Upper lobe of left lung (tissue), 6 donors: ENCODE results near the gene ZP4. TPM values are rescaled to one million over a fixed set of nuclear protein-coding genes. Genes with fewer than 3 reads are reported as not detected.

Experiments used
- ATAC-seq, 2 donors: fragments of 200-7000 bp; cut with Tn5 transposase; one replicate each; pipeline ENCODE4 v1.9.1; 2022; ENCODE audit warnings: mild to moderate bottlenecking in 2 of 2, moderate library complexity in 2 of 2; ENCODE audit not compliant: low FRiP score in 2 of 2
- DNase-seq, 2 donors: peaks; one replicate each; pipeline ENCODE4 v3.0.0-alpha.2; 2019 to 2020
- H3K27ac ChIP-seq, 4 donors: fragments of 200-600 bp; sonication (generic); one replicate each; pipeline ENCODE4 v1.5.1; 2016 to 2019
- H3K27me3 ChIP-seq, 4 donors: fragments of 200-600 bp; sonication (generic); one replicate each; pipeline ENCODE4 v1.5.1; 2017 to 2019
- H3K36me3 ChIP-seq, 4 donors: fragments of 200-600 bp; sonication (generic); one replicate each; pipeline ENCODE4 v1.5.1; 2016 to 2019
- H3K4me1 ChIP-seq, 4 donors: fragments of 200-600 bp; sonication (generic); one replicate each; pipeline ENCODE4 v1.5.1; 2018 to 2019
- H3K4me3 ChIP-seq, 4 donors: fragments of 200-600 bp; sonication (generic); one replicate each; pipeline ENCODE4 v1.5.1; 2017 to 2019; ENCODE audit warnings: mild to moderate bottlenecking in 2 of 4, moderate library complexity in 1 of 4
- H3K9me3 ChIP-seq, 4 donors: fragments of 200-600 bp; sonication (generic); one replicate each; pipeline ENCODE4 v1.5.1; 2018 to 2019
- EP300 ChIP-seq, 4 donors: sonication (generic); formaldehyde crosslinking; IDR thresholded peaks; one replicate each; pipeline ENCODE4 v1.5.1; 2017; ENCODE audit warnings: antibody characterized with exemption in 4 of 4, control low read depth in 2 of 4
- POLR2A ChIP-seq, 4 donors: fragments of 450-650 bp; IDR thresholded peaks; one replicate each; pipeline ENCODE4 v1.5.1; 2016 to 2017; ENCODE audit warnings: antibody characterized with exemption in 4 of 4, mild to moderate bottlenecking in 2 of 4
- POLR2AphosphoS5 ChIP-seq, 2 donors: sonication (generic); formaldehyde crosslinking; IDR thresholded peaks; one replicate each; pipeline ENCODE4 v1.5.1; 2017; ENCODE audit warnings: antibody characterized with exemption in 2 of 2
- WGBS, 2 donors: methylation state at CpG; one replicate each; pipeline ENCODE4 v1.1.5; 2017 to 2018; 5-methylcytosine and 5-hydroxymethylcytosine counted together
- total RNA-seq, 6 donors: library from RNA; depleted of rRNA in 4 of 6; stranded (reverse); fragments of >200 nt in 4 of 6; gene quantifications; one replicate each; pipeline versions ENCODE4 v1.1.0 to v1.2.1, GENCODE V29; 2016 to 2021
- TF ChIP-seq, protein P1 (sequence below), 6 experiments: fragments of 450-650 bp in 4 of 6; fragments of 200-600 bp in 2 of 6; sonication (generic) in 2 of 6; IDR thresholded peaks; one replicate each; pipeline ENCODE4 v1.5.1; 2016 to 2019; ENCODE audit warnings: antibody characterized with exemption in 6 of 6
- donor health status: DM: no; HTN: no; CAD: no; lungs with moderate emphysema.
- donor health status: DM: no; HTN: yes; CAD: no; lungs with severe emphysema.

ZP4 gene, protein sequence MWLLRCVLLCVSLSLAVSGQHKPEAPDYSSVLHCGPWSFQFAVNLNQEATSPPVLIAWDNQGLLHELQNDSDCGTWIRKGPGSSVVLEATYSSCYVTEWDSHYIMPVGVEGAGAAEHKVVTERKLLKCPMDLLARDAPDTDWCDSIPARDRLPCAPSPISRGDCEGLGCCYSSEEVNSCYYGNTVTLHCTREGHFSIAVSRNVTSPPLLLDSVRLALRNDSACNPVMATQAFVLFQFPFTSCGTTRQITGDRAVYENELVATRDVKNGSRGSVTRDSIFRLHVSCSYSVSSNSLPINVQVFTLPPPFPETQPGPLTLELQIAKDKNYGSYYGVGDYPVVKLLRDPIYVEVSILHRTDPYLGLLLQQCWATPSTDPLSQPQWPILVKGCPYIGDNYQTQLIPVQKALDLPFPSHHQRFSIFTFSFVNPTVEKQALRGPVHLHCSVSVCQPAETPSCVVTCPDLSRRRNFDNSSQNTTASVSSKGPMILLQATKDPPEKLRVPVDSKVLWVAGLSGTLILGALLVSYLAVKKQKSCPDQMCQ
- total RNA-seq = not detected

GRCh38 chr1:237890822-237891221 is at the start of gene ZP4:
ZP4 (minus strand) TSS chr1:237890922; CDS start chr1:237890635, 287 bp downstream.
- H3K27ac ChIP-seq = no peak within 1 kb of the TSS
- WGBS, 2 donors = 82 to 83% methylated on average over 2 of the region's 2 CpGs
- TF ChIP-seq, protein P1, sequence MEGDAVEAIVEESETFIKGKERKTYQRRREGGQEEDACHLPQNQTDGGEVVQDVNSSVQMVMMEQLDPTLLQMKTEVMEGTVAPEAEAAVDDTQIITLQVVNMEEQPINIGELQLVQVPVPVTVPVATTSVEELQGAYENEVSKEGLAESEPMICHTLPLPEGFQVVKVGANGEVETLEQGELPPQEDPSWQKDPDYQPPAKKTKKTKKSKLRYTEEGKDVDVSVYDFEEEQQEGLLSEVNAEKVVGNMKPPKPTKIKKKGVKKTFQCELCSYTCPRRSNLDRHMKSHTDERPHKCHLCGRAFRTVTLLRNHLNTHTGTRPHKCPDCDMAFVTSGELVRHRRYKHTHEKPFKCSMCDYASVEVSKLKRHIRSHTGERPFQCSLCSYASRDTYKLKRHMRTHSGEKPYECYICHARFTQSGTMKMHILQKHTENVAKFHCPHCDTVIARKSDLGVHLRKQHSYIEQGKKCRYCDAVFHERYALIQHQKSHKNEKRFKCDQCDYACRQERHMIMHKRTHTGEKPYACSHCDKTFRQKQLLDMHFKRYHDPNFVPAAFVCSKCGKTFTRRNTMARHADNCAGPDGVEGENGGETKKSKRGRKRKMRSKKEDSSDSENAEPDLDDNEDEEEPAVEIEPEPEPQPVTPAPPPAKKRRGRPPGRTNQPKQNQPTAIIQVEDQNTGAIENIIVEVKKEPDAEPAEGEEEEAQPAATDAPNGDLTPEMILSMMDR (IDR thresholded peaks at IDR 0.05) = no peak
- TF ChIP-seq EP300 (IDR thresholded peaks at IDR 0.05) (no peak), POLR2AphosphoS5 (IDR thresholded peaks at IDR 0.05) (no peak)
- DNase-seq = no peak
- H3K36me3 ChIP-seq = no peaks in the 10 kb centered on the region
- H3K4me3 ChIP-seq = no peak within 1 kb of the TSS
- no peaks in the 10 kb centered on the region for H3K27me3 ChIP-seq
- no peaks in the 10 kb centered on the region for H3K9me3 ChIP-seq
- no peak for ATAC-seq
- H3K4me1 ChIP-seq = no peaks in the 10 kb centered on the region

- Histone ChIP-seq H3K4me1 (no peaks in the 10 kb centered on the region), H3K27me3 (no peaks in the 10 kb centered on the region), H3K9me3 (no peaks in the 10 kb centered on the region), H3K4me3 (no peak overlapping the region), H3K36me3 (no peaks in the 10 kb centered on the region), H3K27ac (no peak overlapping the region)
- DNase-seq = no peak
- TF ChIP-seq, protein P1 (IDR thresholded peaks at IDR 0.05) = no peak
- TF ChIP-seq EP300 (IDR thresholded peaks at IDR 0.05) = no peak
- no peak for TF ChIP-seq POLR2A (IDR thresholded peaks at IDR 0.05)
- TF ChIP-seq POLR2AphosphoS5 (IDR thresholded peaks at IDR 0.05) = no peak
- no peak for ATAC-seq
- WGBS, 2 donors = 73 to 76% methylated on average over 8 of the region's 8 CpGs
These were observed 47.8 kb upstream of the ZP4 start for GRCh38 chr1:237938553-237938952.

- Histone ChIP-seq H3K4me1 (no peaks in the 10 kb centered on the region), H3K36me3 (no peaks in the 10 kb centered on the region), H3K4me3 (no peak overlapping the region), H3K9me3 (no peaks in the 10 kb centered on the region), H3K27me3 (no peaks in the 10 kb centered on the region), H3K27ac (no peak overlapping the region)
- no peak for DNase-seq
- no peak for TF ChIP-seq POLR2AphosphoS5 (IDR thresholded peaks at IDR 0.05)
- TF ChIP-seq EP300 (IDR thresholded peaks at IDR 0.05) = no peak
- TF ChIP-seq, protein P1 (IDR thresholded peaks at IDR 0.05) = no peak
- TF ChIP-seq POLR2A (IDR thresholded peaks at IDR 0.05) = no peak
- WGBS, 2 donors = 86 to 91% methylated on average over 5 of the region's 5 CpGs
- no peak for ATAC-seq
These were observed 47.3 kb upstream of the ZP4 start for GRCh38 chr1:237938068-237938467.

DNA sequence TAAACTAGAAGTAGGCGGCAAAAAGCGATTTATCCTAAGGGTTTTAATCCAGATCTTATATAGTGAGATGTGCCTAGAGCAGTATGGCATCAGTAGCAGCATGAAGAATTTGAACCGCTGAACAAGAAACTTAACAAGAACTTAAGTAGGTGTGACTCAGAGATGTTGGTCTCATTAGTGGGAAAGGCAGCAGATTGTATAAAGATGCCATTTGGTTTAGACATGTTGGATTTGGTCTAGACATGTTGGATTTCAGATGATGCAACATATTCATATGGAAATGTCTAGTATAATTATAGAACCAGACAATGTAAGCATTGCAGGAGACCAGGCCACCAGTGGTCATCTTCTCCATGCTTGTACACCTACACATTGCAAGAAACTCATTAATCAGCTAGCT is 42.1 kb upstream of the ZP4 start:
- H3K27ac ChIP-seq = no peak overlapping the region
- H3K36me3 ChIP-seq = no peaks in the 10 kb centered on the region
- 93 to 96% methylated on average over 3 of the region's 3 CpGs for WGBS, 2 donors
- no peaks in the 10 kb centered on the region for H3K4me1 ChIP-seq
- DNase-seq (no peak), ATAC-seq (no peak)
- H3K27me3 ChIP-seq = no peaks in the 10 kb centered on the region
- H3K9me3 ChIP-seq = no peaks in the 10 kb centered on the region
- TF ChIP-seq EP300 (IDR thresholded peaks at IDR 0.05) (no peak), POLR2A (IDR thresholded peaks at IDR 0.05) (no peak), POLR2AphosphoS5 (IDR thresholded peaks at IDR 0.05) (no peak)
- TF ChIP-seq, protein P1 (IDR thresholded peaks at IDR 0.05) = no peak
- H3K4me3 ChIP-seq = no peak overlapping the region
